ENCODE data around the gene U2AF1L4.
A peak's percentile ranks its signal among the peaks of the same experiment; 100 is the strongest.

Gene U2AF1L4

DNA sequence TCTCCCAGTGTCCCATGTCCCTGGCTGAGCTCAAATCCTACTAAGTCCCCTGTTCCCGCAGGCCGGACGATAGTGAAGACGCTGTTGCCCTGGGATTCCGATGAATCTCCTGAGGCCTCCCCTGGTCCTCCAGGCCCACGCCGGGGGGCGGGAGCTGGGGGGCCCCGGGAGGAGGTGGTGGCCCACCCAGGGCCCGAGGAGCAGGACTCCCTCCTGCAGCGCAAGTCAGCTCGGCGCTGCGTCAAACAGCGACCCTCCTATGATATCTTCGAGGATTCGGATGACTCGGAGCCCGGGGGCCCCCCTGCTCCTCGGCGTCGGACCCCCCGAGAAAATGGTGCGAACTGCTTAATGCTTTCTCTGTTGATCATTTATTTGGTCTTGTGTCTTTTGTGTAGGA, 21.5 kb downstream of the U2AF1L4 start:
- no peak for DNase-seq

DNA sequence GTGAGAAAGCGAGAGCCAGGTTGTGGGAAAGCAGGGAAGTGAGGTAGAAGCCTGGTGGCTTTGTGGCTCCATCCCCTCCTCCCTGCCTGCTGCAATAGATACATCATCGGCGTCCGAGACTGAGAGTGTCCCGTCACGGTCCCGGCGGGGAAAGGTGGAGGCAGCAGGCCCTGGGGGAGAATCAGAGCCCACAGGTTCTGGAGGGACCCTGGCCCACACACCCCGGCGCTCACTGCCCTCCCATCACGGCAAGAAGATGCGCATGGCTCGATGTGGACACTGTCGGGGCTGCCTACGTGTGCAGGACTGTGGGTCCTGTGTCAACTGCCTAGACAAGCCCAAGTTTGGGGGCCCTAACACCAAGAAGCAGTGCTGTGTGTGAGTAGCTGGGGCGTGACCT, 22.3 kb downstream of the U2AF1L4 start:
- no peak for DNase-seq

DNA sequence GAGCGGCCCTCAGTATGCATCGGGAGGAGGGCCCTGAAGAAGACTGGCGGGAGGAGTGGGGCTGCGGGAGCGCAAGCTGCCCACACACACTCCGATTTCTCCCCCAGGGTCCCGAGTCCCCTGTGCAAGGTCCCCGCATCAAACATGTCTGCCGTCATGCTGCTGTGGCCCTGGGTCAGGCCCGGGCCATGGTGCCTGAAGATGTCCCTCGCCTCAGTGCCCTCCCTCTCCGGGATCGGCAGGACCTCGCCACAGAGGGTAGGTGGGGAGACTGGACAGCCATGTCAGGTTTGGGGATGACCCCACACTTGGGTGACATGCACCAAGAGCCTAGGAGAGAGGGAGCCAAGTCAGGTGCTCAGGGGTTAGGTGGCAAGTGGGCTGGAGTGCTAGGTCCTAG, 22.8 kb downstream of the U2AF1L4 start:
- DNase-seq, result no peak

DNA sequence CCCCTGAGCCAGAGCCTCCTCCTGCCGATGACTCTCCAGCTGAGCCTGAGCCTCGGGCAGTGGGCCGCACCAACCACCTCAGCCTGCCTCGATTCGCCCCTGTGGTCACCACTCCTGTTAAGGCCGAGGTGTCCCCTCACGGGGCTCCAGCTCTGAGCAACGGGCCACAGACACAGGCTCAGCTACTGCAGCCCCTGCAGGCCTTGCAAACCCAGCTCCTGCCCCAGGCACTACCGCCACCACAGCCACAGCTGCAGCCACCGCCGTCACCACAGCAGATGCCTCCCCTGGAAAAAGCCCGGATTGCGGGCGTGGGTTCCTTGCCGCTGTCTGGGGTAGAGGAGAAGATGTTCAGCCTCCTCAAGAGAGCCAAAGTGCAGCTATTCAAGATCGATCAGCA, 23.8 kb downstream of the U2AF1L4 start:
- DNase-seq, result no peak

DNA sequence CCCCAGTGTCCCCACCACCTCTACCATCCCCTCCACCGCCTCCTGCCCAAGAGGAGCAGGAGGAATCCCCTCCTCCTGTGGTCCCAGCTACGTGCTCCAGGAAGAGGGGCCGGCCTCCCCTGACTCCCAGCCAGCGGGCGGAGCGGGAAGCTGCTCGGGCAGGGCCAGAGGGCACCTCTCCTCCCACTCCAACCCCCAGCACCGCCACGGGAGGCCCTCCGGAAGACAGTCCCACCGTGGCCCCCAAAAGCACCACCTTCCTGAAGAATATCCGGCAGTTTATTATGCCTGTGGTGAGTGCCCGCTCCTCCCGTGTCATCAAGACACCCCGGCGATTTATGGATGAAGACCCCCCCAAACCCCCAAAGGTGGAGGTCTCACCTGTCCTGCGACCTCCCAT, 24.6 kb downstream of the U2AF1L4 start:
- no peak for DNase-seq

DNA sequence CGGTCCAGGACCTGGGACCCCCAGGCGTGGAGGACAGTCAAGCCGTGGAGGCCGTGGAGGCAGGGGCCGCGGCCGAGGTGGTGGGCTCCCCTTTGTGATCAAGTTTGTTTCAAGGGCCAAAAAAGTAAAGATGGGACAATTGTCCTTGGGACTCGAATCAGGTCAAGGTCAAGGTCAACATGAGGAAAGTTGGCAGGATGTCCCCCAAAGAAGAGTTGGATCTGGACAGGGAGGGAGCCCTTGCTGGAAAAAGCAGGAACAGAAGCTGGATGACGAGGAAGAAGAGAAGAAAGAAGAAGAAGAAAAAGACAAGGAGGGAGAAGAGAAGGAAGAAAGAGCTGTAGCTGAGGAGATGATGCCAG, 25.1 kb downstream of the U2AF1L4 start:
- no peak for DNase-seq

DNA sequence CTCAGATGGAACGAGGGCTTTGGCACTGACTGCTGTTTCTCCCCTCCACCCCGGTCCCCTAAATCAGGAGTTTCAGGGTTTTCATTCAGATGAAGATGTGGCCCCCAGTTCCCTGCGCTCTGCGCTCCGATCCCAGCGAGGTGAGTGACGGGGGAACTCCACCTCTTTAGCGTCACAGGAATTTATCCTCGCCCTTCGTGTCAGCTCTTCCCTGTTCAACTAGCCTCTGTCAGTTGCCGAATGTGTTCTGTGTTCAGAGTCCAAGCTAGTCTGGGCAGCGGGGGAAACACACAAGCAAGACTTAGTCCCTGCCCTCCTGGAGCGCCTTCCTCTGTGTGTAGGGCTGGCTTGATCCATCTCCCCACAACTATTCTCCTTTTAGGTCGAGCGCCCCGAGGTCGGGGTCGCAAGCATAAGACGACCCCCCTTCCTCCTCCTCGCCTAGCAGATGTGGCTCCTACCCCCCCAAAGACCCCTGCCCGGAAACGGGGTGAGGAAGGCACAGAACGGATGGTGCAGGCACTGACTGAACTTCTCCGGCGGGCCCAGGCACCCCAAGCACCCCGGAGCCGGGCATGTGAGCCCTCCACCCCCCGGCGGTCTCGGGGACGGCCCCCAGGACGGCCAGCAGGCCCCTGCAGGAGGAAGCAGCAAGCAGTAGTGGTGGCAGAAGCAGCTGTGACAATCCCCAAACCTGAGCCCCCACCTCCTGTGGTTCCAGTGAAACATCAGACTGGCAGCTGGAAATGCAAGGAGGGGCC, 25.6 kb downstream of the U2AF1L4 start:
- DNase-seq, result no peak

DNA sequence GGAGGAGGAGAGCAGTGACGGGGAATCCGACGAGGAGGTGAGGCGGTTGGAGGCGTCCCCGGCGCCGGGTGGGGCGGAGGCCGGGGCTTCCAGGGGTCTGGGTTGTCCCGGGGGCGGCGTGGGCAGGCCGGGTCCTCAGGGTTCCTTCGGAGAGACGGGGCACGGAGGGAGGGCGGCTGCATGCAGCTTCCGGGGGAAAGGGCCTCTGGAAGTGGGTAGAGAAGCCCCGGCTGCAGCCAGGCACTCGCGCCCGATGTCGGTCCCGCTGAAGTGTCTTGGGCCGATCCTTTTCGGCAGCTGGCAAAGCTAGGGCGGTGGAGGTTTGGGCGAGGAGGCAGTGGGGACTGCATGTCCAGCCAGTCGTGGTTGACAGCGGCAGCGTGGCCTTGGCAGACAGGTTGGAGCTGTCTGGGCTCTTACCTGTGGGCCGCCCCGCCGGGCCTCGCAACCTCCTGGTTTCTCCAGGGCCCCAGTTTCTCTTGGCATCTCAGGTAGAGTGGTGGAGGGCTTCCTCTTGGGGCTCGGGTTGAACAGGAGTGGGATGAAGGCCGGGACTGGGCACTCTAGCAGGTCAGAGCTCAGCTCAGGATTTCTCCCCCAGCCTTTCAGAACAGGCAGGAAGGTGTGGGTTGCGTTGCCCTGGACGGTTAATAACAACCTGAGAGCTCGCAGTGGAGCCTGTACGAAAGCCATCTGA, 26.7 kb downstream of the U2AF1L4 start:
- peak; percentile 40 for DNase-seq

DNA sequence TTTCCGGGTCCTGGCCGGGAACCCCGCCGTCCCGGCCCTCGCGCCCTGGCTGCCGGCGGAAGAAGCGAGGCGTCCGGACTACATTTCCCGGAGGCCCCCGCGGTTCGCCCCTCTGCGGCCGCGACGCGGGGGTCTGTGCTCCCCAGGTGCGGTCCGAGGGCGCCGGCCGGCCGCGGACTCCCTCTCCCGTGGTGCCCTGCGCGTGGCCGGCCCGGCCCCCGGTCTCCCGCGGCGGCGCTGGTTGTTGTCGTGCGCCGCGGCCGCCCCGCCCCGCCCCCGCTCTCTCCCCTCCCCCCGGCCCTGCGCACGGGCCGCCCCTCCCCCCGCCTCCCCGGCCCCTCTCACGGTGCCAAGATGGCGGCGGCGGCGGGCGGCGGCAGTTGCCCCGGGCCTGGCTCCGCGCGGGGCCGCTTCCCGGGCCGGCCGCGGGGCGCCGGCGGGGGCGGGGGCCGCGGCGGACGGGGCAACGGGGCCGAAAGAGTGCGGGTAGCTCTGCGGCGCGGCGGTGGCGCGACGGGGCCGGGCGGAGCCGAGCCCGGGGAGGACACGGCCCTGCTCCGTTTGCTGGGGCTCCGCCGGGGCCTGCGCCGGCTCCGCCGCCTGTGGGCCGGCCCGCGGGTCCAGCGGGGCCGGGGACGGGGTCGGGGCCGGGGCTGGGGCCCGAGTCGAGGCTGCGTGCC, 27.4 kb downstream of the U2AF1L4 start, which contains the start of gene KMT2B:
Gene KMT2B (plus strand): TSS at position 339 of the 680 bp plus-strand sequence. CDS start 16 bp downstream, at position 355.
- no peak for DNase-seq

DNA sequence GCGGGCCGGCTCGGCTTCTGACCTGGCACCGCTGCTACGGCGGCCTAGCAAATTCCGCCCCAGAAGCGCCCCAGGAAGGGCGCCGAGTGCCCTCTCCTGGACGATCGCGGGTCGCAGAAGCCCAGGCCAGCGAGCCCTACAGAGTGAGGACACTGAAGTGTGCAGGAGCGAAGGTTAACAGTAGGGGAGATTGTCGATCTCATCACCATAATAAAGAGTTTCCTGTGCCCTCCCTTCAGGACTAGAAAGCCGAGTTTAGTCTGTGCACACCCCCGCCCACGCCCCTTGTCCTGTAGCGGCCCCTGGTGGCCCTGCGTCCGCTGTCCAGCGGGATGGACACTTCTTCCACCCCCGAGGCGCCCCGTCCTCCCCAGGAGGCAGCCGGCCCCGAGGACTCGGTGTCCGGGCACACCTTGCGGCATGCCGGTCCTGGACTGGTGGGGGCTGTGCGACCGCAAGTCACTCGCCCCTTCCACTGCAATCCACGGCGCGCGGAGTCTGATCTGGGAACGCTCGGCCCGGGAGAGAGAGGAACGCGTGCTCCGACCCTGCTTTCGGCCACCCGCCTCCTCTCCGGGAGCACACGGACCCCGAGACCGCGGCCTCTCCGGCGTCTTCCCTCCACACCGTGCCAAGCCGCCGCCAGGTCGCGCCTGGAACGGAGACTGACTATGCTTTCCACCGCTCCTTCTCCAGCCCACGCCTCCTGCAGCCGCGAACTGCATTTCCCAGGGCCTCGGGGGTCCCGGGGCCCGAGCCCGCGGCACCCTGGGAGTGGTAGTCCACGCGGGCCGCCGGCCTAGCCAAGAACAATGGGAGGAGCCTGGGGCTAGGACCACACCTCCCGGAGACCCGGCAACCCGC, 28.2 kb downstream of the U2AF1L4 start:
- DNase-seq, result peak; percentile 99

DNA sequence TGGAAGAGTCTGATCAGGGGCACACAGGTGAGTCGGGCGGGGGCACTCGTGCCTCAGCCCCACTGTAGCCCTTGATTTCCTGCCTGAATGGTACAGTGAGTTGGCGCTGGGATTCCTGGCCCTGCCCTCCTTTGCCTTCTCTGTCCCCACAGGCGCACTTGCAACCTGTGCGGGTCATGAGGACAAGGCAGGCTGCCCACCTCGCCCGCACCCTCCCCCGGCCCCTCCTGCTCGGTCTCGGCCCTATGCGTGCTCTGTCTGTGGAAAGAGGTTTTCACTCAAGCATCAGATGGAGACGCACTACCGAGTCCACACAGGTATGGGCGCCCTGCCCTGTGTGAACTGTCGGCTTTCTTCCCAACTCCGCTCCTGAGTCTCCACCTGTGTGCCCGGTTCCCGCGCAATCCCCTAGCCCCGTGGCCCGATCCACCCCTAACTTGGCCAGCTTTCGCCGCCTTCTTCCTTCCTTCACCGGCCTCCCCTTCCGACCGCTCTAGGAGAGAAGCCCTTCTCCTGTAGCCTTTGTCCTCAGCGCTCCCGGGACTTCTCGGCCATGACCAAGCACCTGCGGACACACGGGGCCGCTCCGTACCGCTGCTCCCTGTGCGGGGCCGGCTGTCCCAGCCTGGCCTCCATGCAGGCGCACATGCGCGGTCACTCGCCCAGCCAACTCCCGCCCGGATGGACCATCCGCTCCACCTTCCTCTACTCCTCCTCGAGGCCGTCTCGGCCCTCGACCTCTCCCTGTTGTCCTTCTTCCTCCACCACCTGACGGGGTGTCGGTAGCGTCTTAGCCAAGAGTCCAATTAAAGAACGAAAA, 29.0 kb downstream of the U2AF1L4 start:
- DNase-seq, result no peak

DNA sequence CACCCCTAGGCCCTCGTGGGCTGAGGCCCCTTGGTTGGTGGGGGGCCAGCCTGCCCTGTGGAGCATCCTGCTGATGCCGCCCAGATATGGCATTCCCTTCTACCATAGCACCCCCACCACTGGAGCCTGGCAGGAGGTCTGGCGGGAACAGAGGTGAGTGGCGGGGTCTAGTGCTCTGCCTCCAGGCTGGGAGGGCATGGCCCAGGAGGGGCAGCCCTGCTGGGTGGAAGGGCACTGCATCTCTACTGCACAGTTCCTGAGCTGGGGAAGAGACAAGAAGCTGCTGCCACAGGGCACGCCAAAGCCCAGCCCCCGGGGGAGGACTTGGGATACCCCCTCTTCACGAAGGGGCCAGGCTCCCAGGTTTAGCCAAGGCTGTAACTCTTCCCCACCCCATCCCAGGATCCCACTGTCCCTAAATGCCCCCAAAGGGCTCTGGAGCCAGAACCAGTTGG, 29.8 kb downstream of the U2AF1L4 start:
- DNase-seq, result no peak

DNA sequence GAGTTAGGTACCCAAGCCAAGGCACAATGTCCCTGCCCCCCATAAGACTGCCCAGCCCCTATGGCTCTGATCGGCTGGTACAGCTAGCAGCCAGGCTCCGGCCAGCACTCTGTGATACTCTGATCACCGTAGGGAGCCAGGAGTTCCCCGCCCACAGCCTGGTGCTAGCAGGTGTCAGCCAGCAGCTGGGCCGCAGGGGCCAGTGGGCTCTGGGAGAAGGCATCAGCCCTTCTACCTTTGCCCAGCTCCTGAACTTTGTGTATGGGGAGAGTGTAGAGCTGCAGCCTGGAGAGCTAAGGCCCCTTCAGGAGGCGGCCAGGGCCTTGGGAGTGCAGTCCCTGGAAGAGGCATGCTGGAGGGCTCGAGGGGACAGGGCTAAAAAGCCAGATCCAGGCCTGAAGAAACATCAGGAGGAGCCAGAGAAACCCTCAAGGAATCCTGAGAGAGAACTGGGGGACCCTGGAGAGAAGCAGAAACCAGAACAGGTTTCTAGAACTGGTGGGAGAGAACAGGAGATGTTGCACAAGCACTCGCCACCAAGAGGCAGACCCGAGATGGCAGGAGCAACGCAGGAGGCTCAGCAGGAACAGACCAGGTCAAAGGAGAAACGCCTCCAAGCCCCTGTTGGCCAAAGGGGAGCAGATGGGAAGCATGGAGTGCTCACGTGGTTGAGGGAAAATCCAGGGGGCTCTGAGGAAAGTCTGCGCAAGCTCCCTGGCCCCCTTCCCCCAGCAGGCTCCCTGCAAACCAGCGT, 30.4 kb downstream of the U2AF1L4 start:
- DNase-seq, result no peak

DNA sequence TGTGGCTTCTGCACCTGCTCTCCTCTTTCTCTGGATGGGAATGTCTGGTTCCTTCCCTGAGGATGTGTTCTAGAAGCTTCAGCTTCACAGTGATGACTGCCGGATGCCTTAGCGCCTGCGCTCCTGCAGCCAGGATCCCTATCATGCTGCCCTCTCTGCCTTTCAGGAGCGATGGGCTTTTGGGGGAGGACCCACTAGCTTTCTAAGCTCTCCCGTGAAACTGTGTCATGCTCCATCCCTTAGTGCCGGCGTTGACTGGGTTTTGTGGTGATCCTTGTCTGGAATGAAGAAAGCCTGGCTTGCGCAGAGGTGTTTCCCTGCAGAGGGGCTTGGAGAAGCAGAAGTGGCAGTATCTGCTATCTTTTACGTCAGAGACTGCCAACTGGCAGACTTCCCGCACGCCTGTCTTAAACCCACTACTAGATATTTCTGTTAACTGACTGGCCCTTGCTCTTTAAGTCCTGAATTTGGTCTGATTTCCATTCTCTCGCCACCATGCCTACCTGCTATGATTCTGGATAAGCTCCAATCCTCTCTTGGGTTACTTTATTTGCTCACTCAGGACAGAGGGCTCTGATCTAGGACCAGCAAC, 31.2 kb downstream of the U2AF1L4 start:
- no peak for DNase-seq

DNA sequence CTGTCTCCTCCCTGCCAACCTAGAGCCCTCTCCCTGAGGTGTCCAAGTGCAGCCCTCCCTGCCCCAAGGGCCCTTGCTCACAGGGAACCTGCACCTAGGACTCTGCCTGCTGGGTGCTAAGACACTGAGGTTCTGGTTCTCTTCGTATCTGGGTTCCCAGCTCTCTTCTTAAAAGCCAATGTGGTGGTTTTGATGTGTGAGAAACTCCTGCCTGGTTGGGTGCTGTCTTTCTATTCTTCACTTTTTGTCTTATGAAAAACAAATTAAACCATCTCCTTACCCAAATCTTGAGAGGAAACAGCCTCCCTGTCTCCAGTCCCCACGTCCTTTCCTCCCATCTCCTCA, 31.7 kb downstream of the U2AF1L4 start:
- no peak for DNase-seq

DNA sequence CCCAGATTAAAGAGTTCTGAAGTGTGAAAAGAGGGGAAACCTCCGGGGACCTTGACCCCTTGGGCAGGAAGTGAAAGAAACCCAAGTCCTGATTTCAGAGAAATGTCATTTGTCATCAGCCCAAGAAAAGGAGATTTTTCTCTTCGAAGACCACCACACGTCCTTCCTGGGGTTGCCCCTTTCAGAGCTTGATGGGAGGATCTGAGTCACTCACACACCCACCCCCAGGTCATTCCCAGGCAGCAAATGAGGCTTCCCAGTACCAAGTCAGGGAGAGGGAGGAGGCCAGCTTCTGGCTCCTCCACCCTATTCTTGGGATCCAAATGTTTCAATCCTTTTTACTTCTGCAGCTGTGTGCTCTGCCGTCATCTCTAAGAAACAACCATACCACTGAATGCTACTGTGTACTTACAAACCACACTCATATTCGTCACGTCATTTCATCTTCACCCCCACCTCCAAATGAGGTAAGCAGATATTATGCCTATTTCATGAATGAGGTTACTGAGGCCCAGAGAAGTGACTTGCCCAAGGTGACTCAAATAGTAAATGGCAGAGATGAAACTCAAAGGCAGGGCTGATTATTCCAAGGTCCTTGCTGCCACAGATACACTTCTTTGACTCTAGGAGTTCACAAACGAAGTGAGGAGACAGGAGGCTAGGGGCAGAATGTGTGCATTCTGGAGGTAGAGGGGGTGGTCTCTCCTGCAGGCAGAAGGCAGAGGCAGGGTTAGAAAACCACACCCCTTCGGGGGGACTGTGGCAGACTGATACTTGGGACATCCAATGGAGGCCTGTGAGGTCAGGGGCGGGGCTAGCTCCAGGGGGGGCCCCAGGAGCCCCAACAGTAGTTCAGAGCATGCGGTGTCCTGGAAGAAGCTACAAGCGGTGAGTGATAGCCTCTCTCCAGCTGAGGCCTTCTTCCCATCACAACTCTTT, 32.4 kb downstream of the U2AF1L4 start:
- no peak for DNase-seq

DNA sequence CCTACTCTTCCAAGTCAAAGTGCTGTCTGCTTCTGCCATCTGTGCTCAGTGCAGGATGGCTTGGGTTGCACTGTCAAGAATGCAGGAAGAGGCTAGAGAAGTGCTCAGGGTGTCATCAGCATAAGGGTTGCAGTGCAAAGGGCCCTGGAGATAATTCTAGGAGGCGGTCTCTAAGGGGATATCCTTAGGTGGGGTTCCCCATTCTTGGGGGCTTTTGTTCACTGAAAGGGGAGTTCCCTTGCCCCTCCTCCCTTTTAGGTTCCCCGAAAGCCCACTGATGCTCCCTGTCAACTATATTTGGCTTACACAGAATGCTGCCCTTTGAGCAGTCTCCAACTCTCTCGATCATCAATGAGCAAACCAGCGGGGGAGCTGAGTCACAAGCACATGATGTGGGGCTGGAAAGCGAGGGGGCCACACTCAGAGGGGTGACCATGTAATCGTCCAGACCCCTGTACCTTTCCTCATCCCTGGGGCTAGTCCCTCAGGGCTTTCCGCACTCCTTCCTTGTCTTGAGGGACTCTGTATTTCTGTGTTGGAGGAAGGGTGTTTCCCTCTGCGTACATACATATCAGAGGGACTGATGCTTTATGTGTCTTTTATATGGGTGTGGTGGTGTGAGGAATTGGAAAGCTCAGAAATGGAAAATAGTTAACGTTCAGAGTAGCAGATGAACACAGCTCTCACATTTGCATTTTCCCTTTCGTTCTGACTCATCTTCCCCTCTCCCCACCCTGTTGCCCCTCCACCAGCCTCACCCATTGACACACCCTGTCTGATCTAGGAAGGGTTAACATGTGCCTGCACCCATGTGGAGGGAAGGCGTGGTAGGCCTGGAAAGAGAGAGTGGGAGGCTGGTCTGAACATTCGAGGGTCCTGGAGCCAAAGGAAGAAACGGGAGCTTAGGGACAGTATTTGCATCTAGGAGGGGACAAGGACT, 34.2 kb downstream of the U2AF1L4 start:
- DNase-seq, result no peak

DNA sequence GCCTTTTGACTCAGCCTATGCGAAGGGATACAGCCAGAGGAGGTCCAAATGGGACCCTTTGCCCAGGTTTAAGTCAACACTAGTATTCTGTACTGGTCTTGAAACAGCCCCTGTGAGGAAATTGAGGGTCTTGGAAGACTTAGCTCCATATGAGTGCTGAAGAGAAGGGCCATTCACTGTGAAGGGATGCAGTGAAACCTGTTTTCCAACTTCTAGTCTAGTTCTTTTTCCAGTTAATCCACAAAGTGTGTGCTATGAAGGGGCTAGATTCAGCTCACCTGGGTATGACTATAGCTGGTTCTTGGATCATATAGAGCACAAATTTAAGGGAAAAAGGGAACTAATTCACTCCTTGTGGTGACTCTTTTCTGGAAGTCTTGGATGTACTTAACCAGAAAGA, 36.8 kb downstream of the U2AF1L4 start:
- DNase-seq, result no peak

DNA sequence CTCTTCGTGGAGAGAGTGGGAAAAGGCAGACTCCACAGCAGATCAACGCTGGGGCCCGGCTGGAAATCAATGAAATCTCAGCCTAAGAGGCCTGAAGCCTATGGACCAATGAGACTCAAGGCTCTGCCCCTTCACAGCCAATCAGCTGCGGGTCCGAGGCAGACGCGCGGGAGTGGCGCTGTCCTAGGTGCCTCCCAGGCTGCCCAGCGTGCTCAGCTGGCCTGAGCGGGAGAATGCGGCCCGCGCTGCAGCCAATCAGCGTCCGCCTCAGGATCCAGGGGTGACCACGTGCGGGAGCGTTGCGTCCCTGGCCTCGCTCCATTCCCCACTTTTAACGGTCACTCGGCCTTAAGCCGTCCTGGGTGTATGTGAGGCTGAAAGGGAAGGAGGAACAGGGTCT, 41.0 kb downstream of the U2AF1L4 start, which contains the start of gene ZBTB32:
Gene ZBTB32 (plus strand): TSS at position 341 of the 400 bp plus-strand sequence. CDS start 10,069 bp downstream, outside the sequence.
- peak; percentile 51 for DNase-seq

All from retina (tissue), 1 donor.